SK-N-SH treated with all-trans-retinoic acid at 6 μM for 48 hours (cell line): ENCODE data around the gene PRKCE.

Experiments used
- ATAC-seq: fragments of 200-7000 bp; cut with Tn5 transposase; 3 replicates; pipeline ENCODE4 v1.9.1; 2020; ENCODE audit warnings: mild to moderate bottlenecking, moderate library complexity
- ARNTL ChIP-seq: fragments of 450-650 bp; formaldehyde crosslinking; IDR thresholded peaks from 2 replicates; pipeline ENCODE4 v1.5.0; 2020; ENCODE audit warnings: low read depth, mild to moderate bottlenecking, moderate library complexity, borderline replicate concordance
- BACH2 ChIP-seq: fragments of 250-450 bp; sonication (Bioruptor Pico); IDR thresholded peaks from 2 replicates; pipeline ENCODE4 v1.9.0; 2021; ENCODE audit warnings: mild to moderate bottlenecking, borderline replicate concordance
- CSDC2 ChIP-seq: fragments of 250-450 bp; sonication (Bioruptor Pico); IDR thresholded peaks from 2 replicates; pipeline ENCODE4 v1.5.0; 2020; ENCODE audit warnings: mild to moderate bottlenecking, moderate library complexity
- ESRRG ChIP-seq: fragments of 250-450 bp; sonication (Bioruptor Pico); IDR thresholded peaks from 2 replicates; pipeline ENCODE4 v1.6.1; 2021; ENCODE audit warnings: mild to moderate bottlenecking
- GLIS3 ChIP-seq: fragments of 250-450 bp; sonication (Bioruptor Pico); IDR thresholded peaks from 2 replicates; pipeline ENCODE4 v1.5.0; 2020; ENCODE audit warnings: mild to moderate bottlenecking, moderate library complexity
- ISL1 ChIP-seq: fragments of 250-450 bp; sonication (Bioruptor Pico); IDR thresholded peaks from 2 replicates; pipeline ENCODE4 v2.1.2; 2022; ENCODE audit warnings: mild to moderate bottlenecking, moderate library complexity
- OSR1 ChIP-seq: fragments of 250-450 bp; sonication (Bioruptor Pico); IDR thresholded peaks from 2 replicates; pipeline ENCODE4 v1.8.0; 2022; ENCODE audit warnings: moderate library complexity, mild to moderate bottlenecking, inconsistent platforms
- PPARA ChIP-seq: fragments of 250-450 bp; sonication (Bioruptor Pico); IDR thresholded peaks from 2 replicates; pipeline ENCODE4 v1.5.0; 2020; ENCODE audit warnings: mild to moderate bottlenecking, borderline replicate concordance
- RARB ChIP-seq: fragments of 250-450 bp; sonication (Bioruptor Pico); IDR thresholded peaks from 2 replicates; pipeline ENCODE4 v1.8.0; 2021; ENCODE audit warnings: mild to moderate bottlenecking, moderate library complexity
- SNAI2 ChIP-seq: fragments of 250-450 bp; sonication (Bioruptor Pico); IDR thresholded peaks from 2 replicates; pipeline ENCODE4 v1.5.0; 2020; ENCODE audit warnings: mild to moderate bottlenecking, moderate library complexity
- TCF4 ChIP-seq: fragments of 250-450 bp; sonication (Bioruptor Pico); IDR thresholded peaks from 2 replicates; pipeline ENCODE4 v1.8.0; 2021; ENCODE audit warnings: mild to moderate bottlenecking, moderate library complexity, borderline replicate concordance
- TOX ChIP-seq: fragments of 250-450 bp; sonication (Bioruptor Pico); IDR thresholded peaks from 2 replicates; pipeline ENCODE4 v1.8.0; 2021; ENCODE audit warnings: mild to moderate bottlenecking, moderate library complexity, borderline replicate concordance
- ZC3H10 ChIP-seq: fragments of 250-450 bp; sonication (Bioruptor Pico); IDR thresholded peaks from 2 replicates; pipeline ENCODE4 v1.5.1; 2021; ENCODE audit warnings: mild to moderate bottlenecking, moderate library complexity
- ZFP3 ChIP-seq: fragments of 250-450 bp; sonication (Bioruptor Pico); IDR thresholded peaks from 2 replicates; pipeline ENCODE4 v1.5.0; 2020; ENCODE audit warnings: mild to moderate bottlenecking, moderate library complexity
- ZFP30 ChIP-seq: fragments of 450-650 bp; formaldehyde crosslinking; IDR thresholded peaks from 2 replicates; pipeline ENCODE4 v1.5.0; 2022; ENCODE audit warnings: mild to moderate bottlenecking, moderate library complexity
- ZNF565 ChIP-seq: fragments of 450-650 bp; formaldehyde crosslinking; conservative IDR thresholded peaks from 2 replicates; pipeline ENCODE4 v1.5.0; 2020; ENCODE audit warnings: low read depth, mild to moderate bottlenecking, moderate library complexity
- ZNF70 ChIP-seq: fragments of 450-650 bp; formaldehyde crosslinking; IDR thresholded peaks from 2 replicates; pipeline ENCODE4 v1.5.0; 2020; ENCODE audit warnings: mild to moderate bottlenecking, moderate library complexity
- ZNF8 ChIP-seq: fragments of 450-650 bp; formaldehyde crosslinking; IDR thresholded peaks from 2 replicates; pipeline ENCODE4 v1.5.0; 2020; ENCODE audit warnings: mild to moderate bottlenecking, moderate library complexity
- TF ChIP-seq, protein P1 (sequence below): fragments of 250-450 bp; sonication (Bioruptor Pico); IDR thresholded peaks from 2 replicates; pipeline ENCODE4 v1.8.0; 2021; ENCODE audit warnings: low read depth, mild to moderate bottlenecking, moderate library complexity, borderline replicate concordance
- TF ChIP-seq, protein P2 (sequence below): fragments of 250-450 bp; sonication (Bioruptor Pico); IDR thresholded peaks from 2 replicates; pipeline ENCODE4 v1.5.0; 2020; ENCODE audit warnings: mild to moderate bottlenecking, moderate library complexity
- TF ChIP-seq, protein P3 (sequence below): fragments of 250-450 bp; sonication (Bioruptor Pico); IDR thresholded peaks from 2 replicates; pipeline ENCODE4 v1.8.0; 2020; ENCODE audit warnings: mild to moderate bottlenecking, moderate library complexity, borderline replicate concordance

PRKCE gene

DNA sequence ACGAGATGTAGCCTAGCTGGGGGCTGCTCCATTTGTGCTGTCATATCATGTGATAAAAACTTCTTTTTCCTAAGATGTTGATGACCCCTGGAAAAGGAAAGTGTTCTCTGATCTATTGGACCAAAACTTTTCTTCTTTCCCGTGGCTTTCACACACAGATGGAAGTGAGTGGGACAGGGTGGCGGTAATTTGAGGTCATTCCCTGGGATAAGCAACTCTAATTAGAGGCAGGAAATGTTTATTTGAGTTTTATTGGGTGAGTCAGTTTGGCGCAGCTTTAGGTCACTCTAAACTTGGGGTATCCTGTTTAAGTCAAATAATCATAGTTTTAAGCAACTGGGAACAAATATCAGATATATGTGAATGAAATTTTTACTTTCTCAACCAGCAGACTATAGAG, 424.8 kb downstream of the PRKCE start:
- ATAC-seq = no peak
- TF ChIP-seq CSDC2 (CRISPR knock-in tag) (no peak), BACH2 (CRISPR knock-in tag) (no peak), TCF4 (no peak), ZFP3 (CRISPR knock-in tag) (no peak), TOX (no peak), ARNTL (CRISPR knock-in tag) (no peak), ZFP30 (CRISPR knock-in tag) (no peak), SNAI2 (no peak), ESRRG (CRISPR knock-in tag) (no peak), ZC3H10 (no peak), ZNF565 (no peak), RARB (CRISPR knock-in tag) (no peak), OSR1 (CRISPR knock-in tag) (no peak)
- TF ChIP-seq, protein P1, sequence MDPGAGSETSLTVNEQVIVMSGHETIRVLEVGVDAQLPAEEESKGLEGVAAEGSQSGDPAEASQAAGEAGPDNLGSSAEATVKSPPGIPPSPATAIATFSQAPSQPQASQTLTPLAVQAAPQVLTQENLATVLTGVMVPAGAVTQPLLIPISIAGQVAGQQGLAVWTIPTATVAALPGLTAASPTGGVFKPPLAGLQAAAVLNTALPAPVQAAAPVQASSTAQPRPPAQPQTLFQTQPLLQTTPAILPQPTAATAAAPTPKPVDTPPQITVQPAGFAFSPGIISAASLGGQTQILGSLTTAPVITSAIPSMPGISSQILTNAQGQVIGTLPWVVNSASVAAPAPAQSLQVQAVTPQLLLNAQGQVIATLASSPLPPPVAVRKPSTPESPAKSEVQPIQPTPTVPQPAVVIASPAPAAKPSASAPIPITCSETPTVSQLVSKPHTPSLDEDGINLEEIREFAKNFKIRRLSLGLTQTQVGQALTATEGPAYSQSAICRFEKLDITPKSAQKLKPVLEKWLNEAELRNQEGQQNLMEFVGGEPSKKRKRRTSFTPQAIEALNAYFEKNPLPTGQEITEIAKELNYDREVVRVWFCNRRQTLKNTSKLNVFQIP (CRISPR knock-in tag) = no peak
- TF ChIP-seq, protein P2, sequence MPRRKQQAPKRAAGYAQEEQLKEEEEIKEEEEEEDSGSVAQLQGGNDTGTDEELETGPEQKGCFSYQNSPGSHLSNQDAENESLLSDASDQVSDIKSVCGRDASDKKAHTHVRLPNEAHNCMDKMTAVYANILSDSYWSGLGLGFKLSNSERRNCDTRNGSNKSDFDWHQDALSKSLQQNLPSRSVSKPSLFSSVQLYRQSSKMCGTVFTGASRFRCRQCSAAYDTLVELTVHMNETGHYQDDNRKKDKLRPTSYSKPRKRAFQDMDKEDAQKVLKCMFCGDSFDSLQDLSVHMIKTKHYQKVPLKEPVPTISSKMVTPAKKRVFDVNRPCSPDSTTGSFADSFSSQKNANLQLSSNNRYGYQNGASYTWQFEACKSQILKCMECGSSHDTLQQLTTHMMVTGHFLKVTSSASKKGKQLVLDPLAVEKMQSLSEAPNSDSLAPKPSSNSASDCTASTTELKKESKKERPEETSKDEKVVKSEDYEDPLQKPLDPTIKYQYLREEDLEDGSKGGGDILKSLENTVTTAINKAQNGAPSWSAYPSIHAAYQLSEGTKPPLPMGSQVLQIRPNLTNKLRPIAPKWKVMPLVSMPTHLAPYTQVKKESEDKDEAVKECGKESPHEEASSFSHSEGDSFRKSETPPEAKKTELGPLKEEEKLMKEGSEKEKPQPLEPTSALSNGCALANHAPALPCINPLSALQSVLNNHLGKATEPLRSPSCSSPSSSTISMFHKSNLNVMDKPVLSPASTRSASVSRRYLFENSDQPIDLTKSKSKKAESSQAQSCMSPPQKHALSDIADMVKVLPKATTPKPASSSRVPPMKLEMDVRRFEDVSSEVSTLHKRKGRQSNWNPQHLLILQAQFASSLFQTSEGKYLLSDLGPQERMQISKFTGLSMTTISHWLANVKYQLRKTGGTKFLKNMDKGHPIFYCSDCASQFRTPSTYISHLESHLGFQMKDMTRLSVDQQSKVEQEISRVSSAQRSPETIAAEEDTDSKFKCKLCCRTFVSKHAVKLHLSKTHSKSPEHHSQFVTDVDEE (CRISPR knock-in tag) = no peak
- TF ChIP-seq, protein P3, sequence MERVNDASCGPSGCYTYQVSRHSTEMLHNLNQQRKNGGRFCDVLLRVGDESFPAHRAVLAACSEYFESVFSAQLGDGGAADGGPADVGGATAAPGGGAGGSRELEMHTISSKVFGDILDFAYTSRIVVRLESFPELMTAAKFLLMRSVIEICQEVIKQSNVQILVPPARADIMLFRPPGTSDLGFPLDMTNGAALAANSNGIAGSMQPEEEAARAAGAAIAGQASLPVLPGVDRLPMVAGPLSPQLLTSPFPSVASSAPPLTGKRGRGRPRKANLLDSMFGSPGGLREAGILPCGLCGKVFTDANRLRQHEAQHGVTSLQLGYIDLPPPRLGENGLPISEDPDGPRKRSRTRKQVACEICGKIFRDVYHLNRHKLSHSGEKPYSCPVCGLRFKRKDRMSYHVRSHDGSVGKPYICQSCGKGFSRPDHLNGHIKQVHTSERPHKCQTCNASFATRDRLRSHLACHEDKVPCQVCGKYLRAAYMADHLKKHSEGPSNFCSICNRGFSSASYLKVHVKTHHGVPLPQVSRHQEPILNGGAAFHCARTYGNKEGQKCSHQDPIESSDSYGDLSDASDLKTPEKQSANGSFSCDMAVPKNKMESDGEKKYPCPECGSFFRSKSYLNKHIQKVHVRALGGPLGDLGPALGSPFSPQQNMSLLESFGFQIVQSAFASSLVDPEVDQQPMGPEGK (CRISPR knock-in tag) = no peak

DNA sequence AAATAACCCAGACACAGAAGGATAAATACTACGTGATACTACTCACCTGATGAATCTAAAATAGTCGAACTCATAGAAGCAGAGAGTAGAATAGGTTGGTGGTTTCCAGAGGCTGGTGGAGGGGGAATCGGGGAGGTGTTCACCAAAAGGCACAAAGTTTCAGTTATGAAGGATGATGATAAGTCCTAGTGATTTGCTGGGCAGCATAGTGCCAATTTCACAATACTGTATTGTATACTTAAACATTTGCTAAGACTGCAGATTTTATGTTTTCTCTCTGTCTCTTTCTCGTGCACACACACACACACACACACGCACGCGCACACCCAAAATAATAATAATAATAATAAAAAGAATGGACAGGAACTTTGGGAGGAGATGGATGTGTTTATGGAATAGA, 425.4 kb downstream of the PRKCE start:
- TF ChIP-seq ZNF8 = no peak
- TF ChIP-seq TOX = no peak
- no peak for TF ChIP-seq GLIS3 (CRISPR knock-in tag)
- no peak for TF ChIP-seq ISL1 (CRISPR knock-in tag)
- TF ChIP-seq, protein P2 (CRISPR knock-in tag) = no peak
- TF ChIP-seq, protein P1 (CRISPR knock-in tag) = no peak
- TF ChIP-seq ARNTL (CRISPR knock-in tag) = no peak
- no peak for TF ChIP-seq ZNF70 (CRISPR knock-in tag)
- no peak for TF ChIP-seq ZNF565
- no peak for TF ChIP-seq ESRRG (CRISPR knock-in tag)
- TF ChIP-seq ZC3H10 = no peak
- TF ChIP-seq, protein P3 (CRISPR knock-in tag) = no peak
- TF ChIP-seq PPARA (CRISPR knock-in tag) = no peak
- no peak for TF ChIP-seq SNAI2
- ATAC-seq = no peak
